ACHN (cell line): Measurements from ENCODE around the gene BCKDK.

Experiments
- DNase-seq: peaks from one replicate; pipeline ENCODE4 v3.0.0-alpha.2; 2015
- in situ Hi-C: cut with HindIII; loops from 2 replicates; pipeline ENCODE4 v1.10.0; 2017; ENCODE audit warnings: low sequenced_read_pairs, low pct_ligation_motif_present, low pct_unique_long_range_greater_than_20kb

BCKDK gene

GRCh38 chr16:31078597-31079341 lies 29.4 kb upstream of the BCKDK start:
- DNase-seq, result no peak
- in situ Hi-C loops, result no loop called here

GRCh38 chr16:31079342-31079944 lies 28.7 kb upstream of the BCKDK start:
- DNase-seq, result no peak
- in situ Hi-C loops, result no loop called here

- in situ Hi-C loops, result no loop called here
- DNase-seq, result no peak
Observed at GRCh38 chr16:31080035-31080629, 28.1 kb upstream of the BCKDK start.

- in situ Hi-C loops, result no loop called here
- DNase-seq, result no peak
Observed at GRCh38 chr16:31080756-31081419, 27.3 kb upstream of the BCKDK start.

- DNase-seq, result no peak
Observed at GRCh38 chr16:31081428-31082351, 26.5 kb upstream of the BCKDK start.

GRCh38 chr16:31082368-31083045 lies 25.7 kb upstream of the BCKDK start:
- in situ Hi-C loops, result no loop called here
- DNase-seq, result no peak

More at GRCh38 chr16:31081428-31082351, 26.5 kb upstream of the BCKDK start:
- in situ Hi-C loops, result no loop called here

- in situ Hi-C loops, result no loop called here
- DNase-seq, result no peak
Observed at GRCh38 chr16:31083081-31083480, 25.1 kb upstream of the BCKDK start.

- DNase-seq, result no peak
- in situ Hi-C loops, result no loop called here
Observed at GRCh38 chr16:31083556-31083955, 24.6 kb upstream of the BCKDK start.

- no peak for DNase-seq
- in situ Hi-C loops, result no loop called here
Observed at GRCh38 chr16:31083981-31084380, 24.2 kb upstream of the BCKDK start.

GRCh38 chr16:31084584-31085302 lies 23.4 kb upstream of the BCKDK start:
- DNase-seq, result no peak
- in situ Hi-C loops, result no loop called here

GRCh38 chr16:31085411-31085810 lies 22.8 kb upstream of the BCKDK start:
- in situ Hi-C loops, result no loop called here

GRCh38 chr16:31085873-31086628 lies 22.1 kb upstream of the BCKDK start:
- in situ Hi-C loops, result no loop called here
- DNase-seq, result no peak

More at GRCh38 chr16:31085411-31085810, 22.8 kb upstream of the BCKDK start:
- no peak for DNase-seq

- DNase-seq, result no peak
- in situ Hi-C loops, result no loop called here
Observed at GRCh38 chr16:31086629-31086906, 21.6 kb upstream of the BCKDK start.

- DNase-seq, result no peak
- in situ Hi-C loops, result no loop called here
Observed at GRCh38 chr16:31087481-31087880, 20.7 kb upstream of the BCKDK start.

- no peak for DNase-seq
- in situ Hi-C loops, result no loop called here
Observed at GRCh38 chr16:31087971-31088370, 20.2 kb upstream of the BCKDK start.

GRCh38 chr16:31088459-31089183 lies 19.6 kb upstream of the BCKDK start, which contains the start of gene PRSS53:
Gene PRSS53 (minus strand): TSS chr16:31088943. CDS start chr16:31088809, 134 bp downstream.
- DNase-seq, result no peak
- in situ Hi-C loops, result no loop called here
